ENCODE data around the gene ST8SIA2. TPM values are rescaled to one million over a fixed set of nuclear protein-coding genes. Genes with fewer than 3 reads are reported as not detected.

Gene ST8SIA2
- total and polyA plus RNA-seq, 2 donors (not counting 1 experiment from before 2014, with no cell fraction given) = under 0.01 TPM; not detected in 1

- H3K79me2 ChIP-seq (ENCODE audit: control insufficient read depth, insufficient read depth, low read length) = no peaks in the 10 kb centered on the region
- H3K4me3 ChIP-seq (replicated peaks in 1 of 4; ENCODE audit: control extremely low read depth in 1 of 4, insufficient read depth in 1 of 4, low read depth in 3 of 4, low read length in 4 of 4) = no peak overlapping the region
- H3K27ac ChIP-seq (ENCODE audit: insufficient read depth, low read length) = no peak overlapping the region
- peak; percentile 24 to 67 for DNase-seq (ENCODE audit: low read depth in 2 of 2)
- no peaks in the 10 kb centered on the region for H3K4me1 ChIP-seq (ENCODE audit: control insufficient read depth, extremely low read depth, insufficient read depth, low read length)
- H3K9ac ChIP-seq (ENCODE audit: insufficient read depth, low read length) = no peak overlapping the region
- H2AFZ ChIP-seq (ENCODE audit: low read length) = no peak overlapping the region
- no peaks in the 10 kb centered on the region for H4K20me1 ChIP-seq (ENCODE audit: control insufficient read depth, extremely low read depth, insufficient read depth, low read length)
- TF ChIP-seq CTCF (conservative IDR thresholded peaks at IDR 0.05 in 1 of 2, IDR thresholded peaks at IDR 0.05 in 1 of 2; ENCODE audit: low read depth in 1 of 2, low read length in 2 of 2) (no peak), EZH2 (IDR thresholded peaks at IDR 0.05; ENCODE audit: low read length, missing control alignments) (no peak)
- no peaks in the 10 kb centered on the region for H3K27me3 ChIP-seq (ENCODE audit: control insufficient read depth, insufficient read depth, low read length)
- H3K4me2 ChIP-seq (ENCODE audit: extremely low read depth, insufficient read depth, low read length) = no peak overlapping the region
- no peaks in the 10 kb centered on the region for H3K9me3 ChIP-seq (ENCODE audit: control insufficient read depth, insufficient read depth, low read depth, low read length)
- no peaks in the 10 kb centered on the region for H3K36me3 ChIP-seq (ENCODE audit: control insufficient read depth, insufficient read depth, low read length)
Measured at GRCh38 chr15:92365084-92365483, 28.6 kb upstream of the ST8SIA2 start.

GRCh38 chr15:92365906-92366305 lies 27.8 kb upstream of the ST8SIA2 start:
- H3K9me3 ChIP-seq (ENCODE audit: control insufficient read depth, insufficient read depth, low read depth, low read length) = no peaks in the 10 kb centered on the region
- no peak overlapping the region for H3K4me3 ChIP-seq (replicated peaks in 1 of 4; ENCODE audit: control extremely low read depth in 1 of 4, insufficient read depth in 1 of 4, low read depth in 3 of 4, low read length in 4 of 4)
- TF ChIP-seq EZH2 (IDR thresholded peaks at IDR 0.05; ENCODE audit: low read length, missing control alignments) (no peak), CTCF (conservative IDR thresholded peaks at IDR 0.05 in 1 of 2, IDR thresholded peaks at IDR 0.05 in 1 of 2; ENCODE audit: low read depth in 1 of 2, low read length in 2 of 2) (no peak)

GRCh38 chr15:92366381-92366780 lies 27.3 kb upstream of the ST8SIA2 start:
- peak in 1 of 2 donors; percentile 13 for DNase-seq (ENCODE audit: low read depth in 2 of 2)

More at GRCh38 chr15:92365906-92366305, 27.8 kb upstream of the ST8SIA2 start:
- DNase-seq (ENCODE audit: low read depth in 2 of 2) = peak in 1 of 2 donors; percentile 26
- Histone ChIP-seq H4K20me1 (ENCODE audit: control insufficient read depth, extremely low read depth, insufficient read depth, low read length) (no peaks in the 10 kb centered on the region), H3K4me2 (ENCODE audit: extremely low read depth, insufficient read depth, low read length) (no peak overlapping the region), H3K79me2 (ENCODE audit: control insufficient read depth, insufficient read depth, low read length) (no peaks in the 10 kb centered on the region), H3K27ac (ENCODE audit: insufficient read depth, low read length) (no peak overlapping the region), H3K4me1 (ENCODE audit: control insufficient read depth, extremely low read depth, insufficient read depth, low read length) (no peaks in the 10 kb centered on the region), H2AFZ (ENCODE audit: low read length) (no peak overlapping the region), H3K9ac (ENCODE audit: insufficient read depth, low read length) (no peak overlapping the region), H3K36me3 (ENCODE audit: control insufficient read depth, insufficient read depth, low read length) (no peaks in the 10 kb centered on the region), H3K27me3 (ENCODE audit: control insufficient read depth, insufficient read depth, low read length) (no peaks in the 10 kb centered on the region)

More at GRCh38 chr15:92366381-92366780, 27.3 kb upstream of the ST8SIA2 start:
- H3K36me3 ChIP-seq (ENCODE audit: control insufficient read depth, insufficient read depth, low read length) = no peaks in the 10 kb centered on the region
- H3K9me3 ChIP-seq (ENCODE audit: control insufficient read depth, insufficient read depth, low read depth, low read length) = no peaks in the 10 kb centered on the region
- H3K27ac ChIP-seq (ENCODE audit: insufficient read depth, low read length) = no peak overlapping the region
- TF ChIP-seq CTCF (conservative IDR thresholded peaks at IDR 0.05 in 1 of 2, IDR thresholded peaks at IDR 0.05 in 1 of 2; ENCODE audit: low read depth in 1 of 2, low read length in 2 of 2) (no peak), EZH2 (IDR thresholded peaks at IDR 0.05; ENCODE audit: low read length, missing control alignments) (no peak)
- no peak overlapping the region for H2AFZ ChIP-seq (ENCODE audit: low read length)
- no peak overlapping the region for H3K4me3 ChIP-seq (replicated peaks in 1 of 4; ENCODE audit: control extremely low read depth in 1 of 4, insufficient read depth in 1 of 4, low read depth in 3 of 4, low read length in 4 of 4)
- no peaks in the 10 kb centered on the region for H3K79me2 ChIP-seq (ENCODE audit: control insufficient read depth, insufficient read depth, low read length)
- no peak overlapping the region for H3K4me2 ChIP-seq (ENCODE audit: extremely low read depth, insufficient read depth, low read length)
- no peaks in the 10 kb centered on the region for H3K4me1 ChIP-seq (ENCODE audit: control insufficient read depth, extremely low read depth, insufficient read depth, low read length)
- H3K9ac ChIP-seq (ENCODE audit: insufficient read depth, low read length) = no peak overlapping the region
- H3K27me3 ChIP-seq (ENCODE audit: control insufficient read depth, insufficient read depth, low read length) = no peaks in the 10 kb centered on the region
- H4K20me1 ChIP-seq (ENCODE audit: control insufficient read depth, extremely low read depth, insufficient read depth, low read length) = no peaks in the 10 kb centered on the region

Measured in fibroblast of lung (primary cell).